Trophoblast cell (in vitro differentiated cells and primary cell): ENCODE measurements around the gene RSU1.

ENCODE experiments used
- DNase-seq, 2 donors: peaks; one replicate each; pipeline ENCODE4 v3.0.0-alpha.2; 2016
- H2AFZ ChIP-seq: 2 replicates; pipeline ENCODE4 v1.6.1; 2013; ENCODE audit warnings: low read length, moderate library complexity, mild to moderate bottlenecking; ENCODE audit not compliant: insufficient read depth, poor library complexity
- H2AK5ac ChIP-seq: 2 replicates; pipeline ENCODE4 v1.6.1; 2013; ENCODE audit warnings: mild to moderate bottlenecking, low read length
- H2BK120ac ChIP-seq: 2 replicates; pipeline ENCODE4 v1.6.1; 2013; ENCODE audit warnings: low read length, mild to moderate bottlenecking, moderate library complexity; ENCODE audit not compliant: insufficient read depth, poor library complexity
- H2BK12ac ChIP-seq: 2 replicates; pipeline ENCODE4 v1.6.1; 2013; ENCODE audit warnings: mild to moderate bottlenecking, low read length, moderate library complexity
- H2BK5ac ChIP-seq: 2 replicates; pipeline ENCODE4 v1.6.1; 2013; ENCODE audit warnings: low read length, low read depth, moderate library complexity, mild to moderate bottlenecking; ENCODE audit not compliant: poor library complexity
- H3K14ac ChIP-seq: 2 replicates; pipeline ENCODE4 v1.6.1; 2013; ENCODE audit warnings: mild to moderate bottlenecking, low read length
- H3K18ac ChIP-seq: 2 replicates; pipeline ENCODE4 v1.6.1; 2013; ENCODE audit warnings: mild to moderate bottlenecking, low read length
- H3K23ac ChIP-seq: 2 replicates; pipeline ENCODE4 v1.6.1; 2013; ENCODE audit warnings: low read length
- H3K27ac ChIP-seq: 2 replicates; pipeline ENCODE4 v1.5.1; 2013; ENCODE audit warnings: low read depth, mild to moderate bottlenecking, inconsistent platforms, low read length, moderate library complexity
- H3K27me3 ChIP-seq: 2 replicates; pipeline ENCODE4 v1.6.1; 2013; ENCODE audit warnings: inconsistent platforms, mild to moderate bottlenecking, low read length, moderate library complexity; ENCODE audit not compliant: insufficient read depth
- H3K36me3 ChIP-seq, 2 experiments: 1 replicate in 1 of 2; 2 replicates in 1 of 2; pipeline ENCODE4 v1.6.1; 2013; ENCODE audit warnings: low read length in 2 of 2, mild to moderate bottlenecking in 2 of 2, moderate library complexity in 1 of 2; ENCODE audit not compliant: insufficient read depth in 2 of 2, control insufficient read depth in 1 of 2
- H3K4ac ChIP-seq: 2 replicates; pipeline ENCODE4 v1.6.1; 2013; ENCODE audit warnings: low read depth, mild to moderate bottlenecking, low read length, moderate library complexity
- H3K4me1 ChIP-seq, 2 experiments: 1 replicate in 1 of 2; 2 replicates in 1 of 2; pipeline ENCODE4 v1.6.1; 2013; ENCODE audit warnings: low read length in 2 of 2, mild to moderate bottlenecking in 2 of 2, moderate library complexity in 1 of 2; ENCODE audit not compliant: insufficient read depth in 2 of 2, control insufficient read depth in 1 of 2
- H3K4me2 ChIP-seq: 2 replicates; pipeline ENCODE4 v1.6.1; 2013; ENCODE audit warnings: inconsistent platforms, mild to moderate bottlenecking, low read length, moderate library complexity
- H3K4me3 ChIP-seq: 2 replicates; pipeline ENCODE4 v1.5.1; 2013; ENCODE audit warnings: mild to moderate bottlenecking, low read depth, low read length, inconsistent platforms
- H3K79me1 ChIP-seq: one replicate; pipeline ENCODE4 v1.6.1; 2013; ENCODE audit warnings: low read length
- H3K79me2 ChIP-seq: 2 replicates; pipeline ENCODE4 v1.6.1; 2013; ENCODE audit warnings: low read length, mild to moderate bottlenecking; ENCODE audit not compliant: control insufficient read depth, insufficient read depth, poor library complexity
- H3K9ac ChIP-seq: 2 replicates; pipeline ENCODE4 v1.6.1; 2013; ENCODE audit warnings: mild to moderate bottlenecking, low read length
- H3K9me3 ChIP-seq: 2 replicates; pipeline ENCODE4 v1.6.1; 2013; ENCODE audit warnings: low read depth, mild to moderate bottlenecking, control low read depth, inconsistent platforms, low read length; ENCODE audit not compliant: insufficient read depth
- H4K12ac ChIP-seq: 2 replicates; pipeline ENCODE4 v1.6.1; 2013; ENCODE audit warnings: low read depth, mild to moderate bottlenecking, low read length, moderate library complexity
- H4K8ac ChIP-seq: 2 replicates; pipeline ENCODE4 v1.6.1; 2013; ENCODE audit warnings: low read depth, mild to moderate bottlenecking, low read length, moderate library complexity
- H4K91ac ChIP-seq: one replicate; pipeline ENCODE4 v1.6.1; 2013; ENCODE audit warnings: low read depth, mild to moderate bottlenecking, low read length, moderate library complexity
- WGBS: extraction: QIAGEN DNeasy Blood & Tissue Kit; methylation state at CpG from one replicate; pipeline ENCODE4 v1.1.7; 2013; ENCODE audit warnings: missing lambda C conversion rate; ENCODE audit not compliant: insufficient read length, insufficient coverage; ENCODE audit errors: extremely low coverage; 5-methylcytosine and 5-hydroxymethylcytosine counted together

Gene RSU1

DNA sequence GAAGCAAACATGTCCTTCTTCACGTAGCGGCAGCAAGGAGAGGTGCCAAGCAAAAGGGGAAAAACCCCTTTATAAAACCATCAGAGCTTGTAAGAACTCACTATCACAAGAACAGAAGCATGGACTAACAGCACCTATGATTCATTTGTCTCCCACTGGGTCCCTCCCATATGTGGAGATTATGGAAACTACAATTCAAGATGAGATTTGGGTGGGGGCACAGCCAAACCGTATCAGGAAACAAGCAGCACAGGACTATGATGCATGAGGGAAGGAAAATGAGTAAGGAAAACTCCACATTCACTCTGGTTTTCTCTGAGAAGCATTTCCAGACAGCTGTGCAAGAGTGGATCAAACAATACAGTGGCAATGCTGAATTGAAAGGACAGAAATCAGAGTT lies 81.6 kb downstream of the RSU1 start:
- WGBS, result no CpG with 5 or more reads among the region's 3 CpGs
- H3K4me1 ChIP-seq, result no peaks in the 10 kb centered on the region
- H3K4me3 ChIP-seq, result no peak overlapping the region
- no peak overlapping the region for H3K14ac ChIP-seq
- no peak overlapping the region for H2AK5ac ChIP-seq
- H3K27ac ChIP-seq, result no peak overlapping the region
- no peaks in the 10 kb centered on the region for H3K79me2 ChIP-seq
- no peak overlapping the region for H3K18ac ChIP-seq
- no peak overlapping the region for H3K9ac ChIP-seq
- H4K12ac ChIP-seq, result no peak overlapping the region
- no peak overlapping the region for H2BK12ac ChIP-seq
- DNase-seq, result no peak
- no peaks in the 10 kb centered on the region for H3K79me1 ChIP-seq
- no peak overlapping the region for H4K91ac ChIP-seq
- H3K23ac ChIP-seq, result no peak overlapping the region
- H3K4me2 ChIP-seq, result no peak overlapping the region
- no peaks in the 10 kb centered on the region for H3K27me3 ChIP-seq
- no peaks in the 10 kb centered on the region for H3K9me3 ChIP-seq
- H3K36me3 ChIP-seq, result no peaks in the 10 kb centered on the region
- no peak overlapping the region for H2BK5ac ChIP-seq
- H2BK120ac ChIP-seq, result no peak overlapping the region
- H3K4ac ChIP-seq, result no peak overlapping the region
- no peak overlapping the region for H2AFZ ChIP-seq
- H4K8ac ChIP-seq, result no peak overlapping the region

DNA sequence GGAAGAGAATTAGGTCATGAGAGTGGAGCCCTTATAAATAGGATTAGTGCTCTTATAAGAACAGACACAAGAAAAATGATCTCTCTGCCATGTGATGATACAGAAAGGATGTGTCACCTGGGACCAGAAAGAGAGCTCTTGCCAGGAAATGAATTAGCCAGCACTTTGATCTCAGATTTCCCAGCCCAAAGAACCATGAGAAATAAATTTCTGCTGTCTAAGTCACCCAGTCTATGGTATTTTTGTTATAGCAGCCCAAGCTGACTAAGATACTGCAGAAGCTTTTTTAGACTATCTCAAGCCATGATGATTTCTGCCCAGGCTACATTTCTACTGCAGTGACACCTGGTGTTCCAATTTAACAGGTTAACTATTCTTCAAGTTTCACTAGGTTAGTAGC lies 84.8 kb downstream of the RSU1 start:
- H3K4me1 ChIP-seq, result no peaks in the 10 kb centered on the region
- H3K27ac ChIP-seq, result no peak overlapping the region

GRCh38 chr10:16728266-16728665 lies 89.0 kb downstream of the RSU1 start:
- Histone ChIP-seq H3K18ac (no peak overlapping the region), H3K14ac (no peak overlapping the region), H3K27ac (no peak overlapping the region), H2AFZ (no peak overlapping the region), H2BK12ac (no peak overlapping the region), H3K4ac (no peak overlapping the region), H3K4me2 (no peak overlapping the region), H3K27me3 (no peaks in the 10 kb centered on the region), H2AK5ac (no peak overlapping the region), H3K79me1 (no peaks in the 10 kb centered on the region), H4K91ac (no peak overlapping the region), H4K8ac (no peak overlapping the region), H3K4me3 (no peak overlapping the region), H3K9ac (no peak overlapping the region), H3K9me3 (no peaks in the 10 kb centered on the region), H3K36me3 (peaks cover 0 to 2% of the 10 kb centered on the region in 2 experiments), H3K4me1 (no peaks in the 10 kb centered on the region), H4K12ac (no peak overlapping the region), H2BK5ac (no peak overlapping the region), H3K23ac (no peak overlapping the region), H3K79me2 (no peaks in the 10 kb centered on the region), H2BK120ac (no peak overlapping the region)
- DNase-seq, result no peak
- no CpG with 5 or more reads among the region's 5 CpGs for WGBS

More for the DNA sequence above, 84.8 kb downstream of the RSU1 start:
- no peak overlapping the region for H4K91ac ChIP-seq
- no peak overlapping the region for H2AFZ ChIP-seq
- H3K4me3 ChIP-seq, result no peak overlapping the region
- H3K27me3 ChIP-seq, result no peaks in the 10 kb centered on the region
- H3K9me3 ChIP-seq, result no peaks in the 10 kb centered on the region
- H3K36me3 ChIP-seq, result peaks cover 0 to 2% of the 10 kb centered on the region in 2 experiments
- no peaks in the 10 kb centered on the region for H3K79me2 ChIP-seq
- no peak for DNase-seq
- H2BK5ac ChIP-seq, result no peak overlapping the region
- no peak overlapping the region for H4K12ac ChIP-seq
- H3K79me1 ChIP-seq, result no peaks in the 10 kb centered on the region
- H2AK5ac ChIP-seq, result no peak overlapping the region
- no peak overlapping the region for H2BK12ac ChIP-seq
- H3K14ac ChIP-seq, result no peak overlapping the region
- no peak overlapping the region for H3K9ac ChIP-seq
- H3K4ac ChIP-seq, result no peak overlapping the region
- no peak overlapping the region for H3K4me2 ChIP-seq
- no peak overlapping the region for H4K8ac ChIP-seq
- no peak overlapping the region for H3K23ac ChIP-seq
- no peak overlapping the region for H2BK120ac ChIP-seq
- no peak overlapping the region for H3K18ac ChIP-seq

GRCh38 chr10:16727666-16728065 lies 89.6 kb downstream of the RSU1 start:
- Histone ChIP-seq H4K12ac (no peak overlapping the region), H3K23ac (no peak overlapping the region), H4K91ac (no peak overlapping the region), H3K4me2 (no peak overlapping the region), H3K36me3 (peaks cover 0 to 2% of the 10 kb centered on the region in 2 experiments), H3K27ac (no peak overlapping the region), H3K4me1 (no peaks in the 10 kb centered on the region), H2BK5ac (no peak overlapping the region), H3K9ac (no peak overlapping the region), H3K27me3 (no peaks in the 10 kb centered on the region), H4K8ac (no peak overlapping the region), H2AFZ (no peak overlapping the region), H3K4me3 (no peak overlapping the region), H3K14ac (no peak overlapping the region), H2BK120ac (no peak overlapping the region), H2BK12ac (no peak overlapping the region), H2AK5ac (no peak overlapping the region), H3K4ac (no peak overlapping the region), H3K79me2 (no peaks in the 10 kb centered on the region), H3K18ac (no peak overlapping the region), H3K9me3 (no peaks in the 10 kb centered on the region), H3K79me1 (no peaks in the 10 kb centered on the region)
- DNase-seq, result no peak
- no CpG with 5 or more reads among the region's 8 CpGs for WGBS
